Ascending aorta (tissue), 2 donors: ENCODE data around the gene KASH5. TPM values are rescaled to one million over a fixed set of nuclear protein-coding genes. Genes with fewer than 3 reads are reported as not detected.
A peak's percentile ranks its signal among the peaks of the same experiment; 100 is the strongest.

Source experiments
- DNase-seq, 2 donors: peaks; one replicate each; pipeline ENCODE4 v3.0.0-alpha.2; 2019; ENCODE audit warnings: low spot score in 2 of 2
- H3K27ac ChIP-seq, 2 donors: fragments of 200-600 bp; sonication (generic); one replicate each; pipeline ENCODE4 v1.5.1; 2016 to 2017; ENCODE audit warnings: mild to moderate bottlenecking in 1 of 2
- H3K27me3 ChIP-seq: fragments of 200-600 bp; sonication (generic); one replicate; pipeline ENCODE4 v1.5.1; 2017
- H3K36me3 ChIP-seq, 2 donors: fragments of 200-600 bp; sonication (generic); one replicate each; pipeline ENCODE4 v1.5.1; 2016
- H3K4me1 ChIP-seq, 2 donors: fragments of 200-600 bp; sonication (generic); one replicate each; pipeline ENCODE4 v1.5.1; 2016 to 2017; ENCODE audit warnings: mild to moderate bottlenecking in 1 of 2
- H3K4me3 ChIP-seq, 2 donors: fragments of 200-600 bp; sonication (generic); one replicate each; pipeline ENCODE4 v1.5.1; 2016 to 2017; ENCODE audit warnings: mild to moderate bottlenecking in 1 of 2
- H3K9me3 ChIP-seq, 2 donors: fragments of 200-600 bp; sonication (generic); one replicate each; pipeline ENCODE4 v1.5.1; 2016
- CTCF ChIP-seq, 3 experiments: fragments of 200-600 bp in 2 of 3; fragments of 450-650 bp in 1 of 3; sonication (generic) in 2 of 3; IDR thresholded peaks; one replicate each; pipeline ENCODE4 v1.5.1; 2016 to 2019; ENCODE audit warnings: antibody characterized with exemption in 3 of 3, mild to moderate bottlenecking in 1 of 3, moderate library complexity in 1 of 3
- intact Hi-C: fragments of 100-400 bp; cut with DNase I; formaldehyde crosslinking; loops from one replicate; pipeline ENCODE4 v1.15.1; 2023
- total RNA-seq: library from RNA; depleted of rRNA; stranded (reverse); fragments of >200 nt; gene quantifications from one replicate; pipeline ENCODE4 v1.1.0, GENCODE V29; 2016

The KASH5 gene
- total RNA-seq, 1 donor from 2014 or later = not detected

GRCh38 chr19:49421878-49422202, 33.8 kb downstream of the KASH5 start:
- no peak for TF ChIP-seq CTCF (IDR thresholded peaks at IDR 0.05)
- Histone ChIP-seq H3K27ac (no peak overlapping the region), H3K4me3 (no peak overlapping the region), H3K27me3 (peaks cover 24% of the 10 kb centered on the region), H3K4me1 (peaks cover 6 to 17% of the 10 kb centered on the region in 2 donors), H3K9me3 (no peaks in the 10 kb centered on the region), H3K36me3 (no peaks in the 10 kb centered on the region)
- DNase-seq = no peak
- intact Hi-C loops = no loop called here

- peak overlapping the region; percentile 38 to 48 for H3K4me3 ChIP-seq
- peaks cover 28% of the 10 kb centered on the region for H3K27me3 ChIP-seq
- H3K4me1 ChIP-seq = peaks cover 6 to 17% of the 10 kb centered on the region in 2 donors
- H3K9me3 ChIP-seq = no peaks in the 10 kb centered on the region
- no peak overlapping the region for H3K27ac ChIP-seq
- intact Hi-C loops = no loop called here
- peak in 2 of 3 experiments; percentile 25 to 45 for TF ChIP-seq CTCF (IDR thresholded peaks at IDR 0.05)
- DNase-seq = no peak
- no peaks in the 10 kb centered on the region for H3K36me3 ChIP-seq
Measured at GRCh38 chr19:49422407-49423070, 34.5 kb downstream of the KASH5 start.

- Histone ChIP-seq H3K27me3 (peaks cover 28% of the 10 kb centered on the region), H3K4me1 (peaks cover 6 to 21% of the 10 kb centered on the region in 2 donors), H3K4me3 (peak within 1 kb of the TSS; percentile 38 to 48), H3K27ac (no peak within 1 kb of the TSS), H3K9me3 (no peaks in the 10 kb centered on the region), H3K36me3 (no peaks in the 10 kb centered on the region)
- intact Hi-C loops = no loop called here
- DNase-seq = no peak
- TF ChIP-seq CTCF (IDR thresholded peaks at IDR 0.05) = no peak
Measured at GRCh38 chr19:49423071-49423984, 35.3 kb downstream of the KASH5 start, which contains the start of gene PTH2. Gene PTH2, minus strand, starts transcription at chr19:49423441. Its CDS starts 102 bp downstream, at chr19:49423339.

GRCh38 chr19:49423985-49424303, 35.9 kb downstream of the KASH5 start:
- Histone ChIP-seq H3K27ac (no peak overlapping the region), H3K36me3 (no peaks in the 10 kb centered on the region), H3K4me3 (no peak overlapping the region), H3K4me1 (peaks cover 6 to 22% of the 10 kb centered on the region in 2 donors), H3K27me3 (peaks cover 28% of the 10 kb centered on the region), H3K9me3 (no peaks in the 10 kb centered on the region)
- DNase-seq = no peak
- TF ChIP-seq CTCF (IDR thresholded peaks at IDR 0.05) = no peak
- intact Hi-C loops = no loop called here

GRCh38 chr19:49425178-49425577, 37.1 kb downstream of the KASH5 start, which contains the start of gene GFY:
Gene GFY, plus strand, starts transcription at chr19:49425388. Its CDS starts 1,043 bp downstream, at chr19:49426431.
- DNase-seq = no peak
- intact Hi-C loops = no loop called here
- no peak within 1 kb of the TSS for H3K4me3 ChIP-seq
- H3K36me3 ChIP-seq = no peaks in the 10 kb centered on the region
- peaks cover 6 to 22% of the 10 kb centered on the region in 2 donors for H3K4me1 ChIP-seq
- H3K27ac ChIP-seq = no peak within 1 kb of the TSS
- H3K9me3 ChIP-seq = no peaks in the 10 kb centered on the region
- no peak for TF ChIP-seq CTCF (IDR thresholded peaks at IDR 0.05)
- peaks cover 28% of the 10 kb centered on the region for H3K27me3 ChIP-seq
